Measurements from ENCODE around the gene TOMT. TPM values are rescaled to one million over a fixed set of nuclear protein-coding genes. Genes with fewer than 3 reads are reported as not detected.
A peak's percentile ranks its signal among the peaks of the same experiment; 100 is the strongest.

The TOMT gene
- total and polyA plus RNA-seq, 2 of the 13 experiments (the other 11 are each of a cell fraction or from before 2014, with no cell fraction given), result not detected

GRCh38 chr11:72136684-72137262, 31.0 kb downstream of the TOMT start:
- H3K79me2 ChIP-seq (ENCODE audit: insufficient read depth, low read length), result no peaks in the 10 kb centered on the region
- in situ Hi-C loops (cut with HindIII; ENCODE audit: extremely low pct_ligation_motif_present, low pct_unique_long_range_greater_than_20kb) (no loop called here), intact Hi-C loops (cut with micrococcal nuclease; ENCODE audit: unreplicated experiment) (no loop called here)
- no peak overlapping the region for H3K27ac ChIP-seq (ENCODE audit: extremely low read length, insufficient read depth, low read length)
- H3K27me3 ChIP-seq (ENCODE audit: control insufficient read depth in 1 of 2, insufficient read depth in 2 of 2, low read length in 2 of 2), result no peaks in the 10 kb centered on the region
- H3K4me1 ChIP-seq (ENCODE audit: insufficient read depth, low read length), result no peaks in the 10 kb centered on the region
- H3K4me3 ChIP-seq (replicated peaks in 1 of 3; ENCODE audit: insufficient read depth in 1 of 3, low read depth in 2 of 3, low read length in 3 of 3), result no peak overlapping the region
- BruUV-seq (replicated peaks), result no TSS peak
- ATAC-seq (no peak), FAIRE-seq (no peak), DNase-seq (ENCODE audit: low spot score) (no peak)
- TF ChIP-seq ZNF317 (CRISPR knock-in tag; IDR thresholded peaks at IDR 0.05), result peak; percentile 82
- TF ChIP-seq CENPX (CRISPR knock-in tag; IDR thresholded peaks at IDR 0.05), result no peak
- no peaks in the 10 kb centered on the region for H4K20me1 ChIP-seq (ENCODE audit: insufficient read depth, low read length)
- no peak overlapping the region for H3K9ac ChIP-seq (ENCODE audit: insufficient read depth, low read depth, low read length)
- no peaks in the 10 kb centered on the region for H3K9me3 ChIP-seq (ENCODE audit: low read length)
- H3K36me3 ChIP-seq (replicated peaks in 1 of 2; ENCODE audit: control insufficient read depth in 1 of 2, insufficient read depth in 2 of 2, low read length in 2 of 2), result no peaks in the 10 kb centered on the region
- WGBS (ENCODE audit: low lambda C conversion rate), result 58% methylated on average over 2 of the region's 4 CpGs
- H3K4me2 ChIP-seq (ENCODE audit: low read depth, low read length), result no peak overlapping the region
- ChIA-PET CTCF (ENCODE audit: low intra/inter-chr PET ratio, low total read pairs) (no interaction called here), POLR2A (no interaction called here)
- H2AFZ ChIP-seq (ENCODE audit: low read length), result no peak overlapping the region

GRCh38 chr11:72138821-72139390, 33.2 kb downstream of the TOMT start:
- no peak overlapping the region for H3K27ac ChIP-seq (ENCODE audit: extremely low read length, insufficient read depth, low read length)
- H3K79me2 ChIP-seq (ENCODE audit: insufficient read depth, low read length), result no peaks in the 10 kb centered on the region
- no peaks in the 10 kb centered on the region for H3K9me3 ChIP-seq (ENCODE audit: low read length)
- ChIA-PET CTCF (ENCODE audit: low intra/inter-chr PET ratio, low total read pairs) (no interaction called here), POLR2A (no interaction called here)
- no peak overlapping the region for H3K4me3 ChIP-seq (replicated peaks in 1 of 3; ENCODE audit: insufficient read depth in 1 of 3, low read depth in 2 of 3, low read length in 3 of 3)
- WGBS (ENCODE audit: low lambda C conversion rate), result 55% methylated on average over 2 of the region's 12 CpGs
- in situ Hi-C loops (cut with HindIII; ENCODE audit: extremely low pct_ligation_motif_present, low pct_unique_long_range_greater_than_20kb), result no loop called here
- no peaks in the 10 kb centered on the region for H3K36me3 ChIP-seq (replicated peaks in 1 of 2; ENCODE audit: control insufficient read depth in 1 of 2, insufficient read depth in 2 of 2, low read length in 2 of 2)
- no peak for DNase-seq (ENCODE audit: low spot score)
- no peaks in the 10 kb centered on the region for H3K4me1 ChIP-seq (ENCODE audit: insufficient read depth, low read length)
- peak overlapping the region; percentile 32; the same call in 1 of the 2 replicates for H3K4me2 ChIP-seq (ENCODE audit: low read depth, low read length)
- no TSS peak for BruUV-seq (replicated peaks)
- ATAC-seq, result peak; percentile 43
- intact Hi-C loops (cut with micrococcal nuclease; ENCODE audit: unreplicated experiment), result no loop called here
- no peak for FAIRE-seq
- no peak overlapping the region for H2AFZ ChIP-seq (ENCODE audit: low read length)
- H3K9ac ChIP-seq (ENCODE audit: insufficient read depth, low read depth, low read length), result no peak overlapping the region
- H3K27me3 ChIP-seq (ENCODE audit: control insufficient read depth in 1 of 2, insufficient read depth in 2 of 2, low read length in 2 of 2), result peaks cover 0 to 1% of the 10 kb centered on the region in 2 experiments; a peak in 2 of 5 replicates
- TF ChIP-seq GATA4 (IDR thresholded peaks at IDR 0.05; ENCODE audit: borderline replicate concordance, low read depth), result no peak
- TF ChIP-seq HNRNPLL (IDR thresholded peaks at IDR 0.05; ENCODE audit: low read depth, low read length, poor library complexity, severe bottlenecking), result peak; percentile 72
- H4K20me1 ChIP-seq (ENCODE audit: insufficient read depth, low read length), result no peaks in the 10 kb centered on the region

Data from HepG2 (cell line).